Ovary (tissue), 3 donors: ENCODE measurements around the gene STK10.

Experiments
- CTCF ChIP-seq, 3 donors: fragments of 450-650 bp in 2 of 3; fragments of 200-600 bp in 1 of 3; IDR thresholded peaks; one replicate each; pipeline versions ENCODE4 v1.5.1 to v1.8.0; 2016 to 2022; ENCODE audit warnings: antibody characterized with exemption in 3 of 3, mild to moderate bottlenecking in 1 of 3
- EP300 ChIP-seq: sonication (generic); formaldehyde crosslinking; IDR thresholded peaks from one replicate; pipeline ENCODE4 v1.6.1; 2017; ENCODE audit warnings: antibody characterized with exemption
- POLR2A ChIP-seq: fragments of 450-650 bp; IDR thresholded peaks from one replicate; pipeline ENCODE4 v1.6.1; 2017; ENCODE audit warnings: antibody characterized with exemption, mild to moderate bottlenecking, moderate library complexity
- donor health status: DM: no; HTN: no; CAD: no.

GRCh38 chr5:172043865-172044264, 144.2 kb downstream of the STK10 start:
- TF ChIP-seq POLR2A (no peak), CTCF (IDR thresholded peaks at IDR 0.05) (no peak), EP300 (no peak)
